PFSK-1 (cell line): ENCODE measurements around the gene MEF2D.

Source experiments
- FOXP2 ChIP-seq: optimal IDR thresholded peaks from 2 replicates; pipeline ENCODE3; 2011; ENCODE audit warnings: borderline replicate concordance, control low read depth, inconsistent platforms; ENCODE audit not compliant: insufficient read depth; ENCODE audit errors: extremely low read length, extremely low read depth
- POLR2AphosphoS5 ChIP-seq: IDR thresholded peaks from 2 replicates; pipeline ENCODE4 v1.6.1; 2012; ENCODE audit warnings: low read depth, mild to moderate bottlenecking, control low read depth, low read length, moderate library complexity
- SIN3A ChIP-seq: IDR thresholded peaks from 2 replicates; pipeline ENCODE4 v1.6.1; 2012; ENCODE audit warnings: mild to moderate bottlenecking, low read length, moderate library complexity, borderline replicate concordance; ENCODE audit not compliant: insufficient read depth
- TAF1 ChIP-seq: IDR thresholded peaks from 2 replicates; pipeline ENCODE4 v1.6.1; 2012; ENCODE audit warnings: low read length, control low read depth, borderline replicate concordance; ENCODE audit not compliant: insufficient read depth
- TF ChIP-seq, protein P1 (sequence below), 2 experiments: IDR thresholded peaks; 2 replicates each; pipeline versions ENCODE4 v1.6.1 to v1.8.0; 2011 to 2012; ENCODE audit warnings: low read depth in 2 of 2, low read length in 2 of 2, control low read depth in 1 of 2, inconsistent platforms in 1 of 2, mild to moderate bottlenecking in 1 of 2, moderate library complexity in 1 of 2; ENCODE audit not compliant: insufficient read depth in 1 of 2

Gene MEF2D

DNA sequence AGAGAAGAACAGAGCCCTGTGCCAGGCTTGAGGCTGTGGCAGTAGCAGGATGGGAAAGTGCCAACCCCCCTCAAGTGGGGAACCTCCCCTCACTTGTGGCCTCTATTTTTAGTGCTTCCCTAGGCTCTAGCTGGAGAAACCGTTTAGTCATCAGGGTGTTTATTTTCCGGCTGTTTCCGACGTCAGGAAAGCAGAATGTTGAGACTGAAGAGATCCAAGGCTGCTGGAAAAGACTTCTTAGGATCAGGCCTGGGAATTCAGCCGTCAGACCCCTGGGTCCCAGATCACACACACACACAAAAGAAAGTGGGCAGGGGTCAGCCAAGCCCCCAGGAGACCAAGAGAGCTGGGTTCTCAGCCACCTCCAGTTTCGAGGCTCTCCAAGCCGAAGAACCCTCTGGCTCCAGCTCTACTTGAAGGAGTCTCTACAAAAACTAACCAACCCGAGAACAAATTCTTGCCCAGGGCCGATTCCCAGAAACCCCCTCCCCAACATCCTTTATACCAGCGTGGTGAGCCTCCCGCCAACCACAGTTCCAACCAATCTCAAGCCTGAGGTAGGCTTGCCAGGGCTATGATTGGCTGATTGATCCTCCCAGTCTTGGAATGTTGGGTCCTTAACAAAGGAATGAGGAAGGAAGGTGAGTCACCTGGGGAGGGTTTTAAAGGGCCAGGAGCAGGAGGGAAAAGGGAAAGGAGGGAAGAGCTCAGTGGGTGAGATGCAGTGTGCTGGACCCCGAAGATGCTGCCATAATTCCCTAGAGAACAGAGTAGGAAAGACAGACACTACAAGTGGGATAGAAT is 2.5 kb upstream of the MEF2D start:
- TF ChIP-seq FOXP2, result no peak
- TF ChIP-seq, protein P1, sequence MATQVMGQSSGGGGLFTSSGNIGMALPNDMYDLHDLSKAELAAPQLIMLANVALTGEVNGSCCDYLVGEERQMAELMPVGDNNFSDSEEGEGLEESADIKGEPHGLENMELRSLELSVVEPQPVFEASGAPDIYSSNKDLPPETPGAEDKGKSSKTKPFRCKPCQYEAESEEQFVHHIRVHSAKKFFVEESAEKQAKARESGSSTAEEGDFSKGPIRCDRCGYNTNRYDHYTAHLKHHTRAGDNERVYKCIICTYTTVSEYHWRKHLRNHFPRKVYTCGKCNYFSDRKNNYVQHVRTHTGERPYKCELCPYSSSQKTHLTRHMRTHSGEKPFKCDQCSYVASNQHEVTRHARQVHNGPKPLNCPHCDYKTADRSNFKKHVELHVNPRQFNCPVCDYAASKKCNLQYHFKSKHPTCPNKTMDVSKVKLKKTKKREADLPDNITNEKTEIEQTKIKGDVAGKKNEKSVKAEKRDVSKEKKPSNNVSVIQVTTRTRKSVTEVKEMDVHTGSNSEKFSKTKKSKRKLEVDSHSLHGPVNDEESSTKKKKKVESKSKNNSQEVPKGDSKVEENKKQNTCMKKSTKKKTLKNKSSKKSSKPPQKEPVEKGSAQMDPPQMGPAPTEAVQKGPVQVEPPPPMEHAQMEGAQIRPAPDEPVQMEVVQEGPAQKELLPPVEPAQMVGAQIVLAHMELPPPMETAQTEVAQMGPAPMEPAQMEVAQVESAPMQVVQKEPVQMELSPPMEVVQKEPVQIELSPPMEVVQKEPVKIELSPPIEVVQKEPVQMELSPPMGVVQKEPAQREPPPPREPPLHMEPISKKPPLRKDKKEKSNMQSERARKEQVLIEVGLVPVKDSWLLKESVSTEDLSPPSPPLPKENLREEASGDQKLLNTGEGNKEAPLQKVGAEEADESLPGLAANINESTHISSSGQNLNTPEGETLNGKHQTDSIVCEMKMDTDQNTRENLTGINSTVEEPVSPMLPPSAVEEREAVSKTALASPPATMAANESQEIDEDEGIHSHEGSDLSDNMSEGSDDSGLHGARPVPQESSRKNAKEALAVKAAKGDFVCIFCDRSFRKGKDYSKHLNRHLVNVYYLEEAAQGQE (IDR thresholded peaks at IDR 0.05; ENCODE audit: insufficient read depth in 1 of 2, low read depth in 2 of 2, low read length in 2 of 2), result 0 out of 4 replicates have a peak, but pooled peaks of 1 of the 2 experiments have one; percentile 33

DNA sequence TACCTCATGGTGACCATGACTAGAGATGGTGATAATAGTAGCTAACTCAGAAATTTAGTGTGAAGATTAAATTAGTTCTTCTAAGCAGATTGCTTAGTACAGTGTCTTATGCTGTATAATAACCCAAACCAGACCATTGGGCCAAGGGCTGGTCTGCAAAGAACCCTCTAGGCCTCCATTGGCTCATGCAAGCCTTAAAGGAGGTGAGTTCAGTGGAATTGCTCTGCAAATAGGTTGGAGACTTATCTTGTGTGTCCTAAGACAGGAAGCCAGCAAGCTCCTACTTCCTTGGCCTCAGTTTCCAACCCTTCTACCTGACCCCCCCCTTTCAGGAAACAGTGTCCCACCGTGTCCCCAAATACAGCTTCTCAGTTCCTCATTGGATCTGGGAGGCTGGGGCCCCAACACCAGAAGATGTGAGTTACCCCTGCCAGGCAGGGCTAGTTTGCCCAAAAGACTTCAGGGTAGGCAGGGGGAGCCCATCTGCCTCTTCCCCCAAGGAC is 1.9 kb upstream of the MEF2D start:
- no peak for TF ChIP-seq POLR2AphosphoS5
- no peak for TF ChIP-seq SIN3A
- no peak for TF ChIP-seq TAF1
- TF ChIP-seq FOXP2, result no peak
- TF ChIP-seq, protein P1 (IDR thresholded peaks at IDR 0.05; ENCODE audit: insufficient read depth in 1 of 2, low read depth in 2 of 2, low read length in 2 of 2), result no peak

DNA sequence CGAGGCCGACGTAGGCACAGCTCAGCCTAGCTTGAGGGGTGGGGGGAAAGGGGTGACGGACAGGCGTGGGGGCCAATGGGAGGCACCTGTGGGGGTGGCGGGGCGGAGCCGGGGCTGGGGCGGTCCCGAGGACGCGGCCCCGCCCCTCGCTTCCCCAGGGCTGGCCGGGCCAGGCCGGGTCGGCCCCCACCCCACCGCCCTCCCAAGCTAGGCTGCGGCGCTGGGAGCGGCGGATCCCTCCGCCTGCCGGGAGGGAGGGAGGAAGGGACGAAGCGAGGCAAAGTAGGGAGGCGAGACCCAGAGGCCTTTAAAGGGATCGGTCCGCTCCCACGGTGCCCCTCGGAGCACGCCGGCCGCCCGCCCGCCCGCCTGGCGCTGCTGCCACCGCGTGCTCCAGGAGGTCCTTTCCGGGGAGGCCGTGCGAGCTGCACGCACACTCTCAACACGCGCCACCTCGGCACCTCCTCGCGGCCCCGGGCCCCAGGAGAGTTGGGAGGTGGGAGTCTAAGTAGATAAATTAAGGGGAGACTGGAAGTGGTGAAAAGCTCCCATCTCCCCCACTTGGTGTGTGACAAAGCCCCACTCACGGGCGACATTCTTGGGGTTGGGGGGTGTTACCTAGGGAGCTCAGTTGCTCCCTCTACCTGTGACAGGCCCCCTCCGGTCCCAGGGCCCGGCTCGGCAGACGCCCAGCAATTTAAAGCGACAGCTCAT is 375 bp upstream of the MEF2D start:
- TF ChIP-seq POLR2AphosphoS5, result peak; percentile 65; the same call in 1 of the 2 replicates
- TF ChIP-seq SIN3A, result 0 out of 2 replicates have a peak, but pooled peaks have one; percentile 92
- peak; percentile 49; the same call in 1 of the 2 replicates for TF ChIP-seq TAF1
- TF ChIP-seq, protein P1 (IDR thresholded peaks at IDR 0.05; ENCODE audit: insufficient read depth in 1 of 2, low read depth in 2 of 2, low read length in 2 of 2), result no peak

DNA sequence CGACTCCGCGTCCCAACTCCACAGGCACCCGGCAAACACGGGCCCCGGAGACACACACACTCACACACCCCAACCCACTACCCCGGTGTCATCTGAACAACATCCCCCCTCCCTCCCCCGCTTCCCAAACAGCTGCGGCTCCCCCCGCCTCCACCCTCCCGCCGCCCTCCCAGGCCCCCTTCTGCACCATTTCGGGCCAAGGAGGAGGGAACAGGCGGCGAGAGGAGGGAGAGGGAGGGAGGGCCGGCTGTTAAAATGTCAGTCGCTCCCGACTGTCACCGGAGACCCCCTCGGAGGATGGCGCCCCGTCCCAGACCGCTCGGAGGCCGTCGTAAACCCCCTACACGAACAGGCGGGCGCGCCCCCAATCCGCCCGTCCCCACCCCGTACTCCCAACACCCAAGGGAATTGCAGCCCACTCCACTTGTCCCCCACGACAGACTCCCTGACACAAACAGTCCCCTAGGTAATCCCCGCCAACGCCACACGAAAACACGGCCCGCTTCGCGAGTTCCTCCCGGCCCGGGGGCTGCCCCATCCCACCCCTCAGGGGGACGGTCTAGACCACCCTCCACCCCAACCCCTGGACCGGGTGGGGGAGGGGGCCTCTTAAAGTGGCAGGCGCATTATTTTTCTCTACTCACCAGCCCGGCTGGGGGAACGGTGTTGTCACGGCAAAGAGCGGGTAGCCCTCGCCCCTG is 583 bp downstream of the MEF2D start:
- TF ChIP-seq POLR2AphosphoS5 (no peak), SIN3A (no peak), TAF1 (no peak), FOXP2 (no peak)
- TF ChIP-seq, protein P1 (IDR thresholded peaks at IDR 0.05; ENCODE audit: insufficient read depth in 1 of 2, low read depth in 2 of 2, low read length in 2 of 2), result no peak
